Measurements from ENCODE around the gene ROBO1. TPM values are rescaled to one million over a fixed set of nuclear protein-coding genes. Genes with fewer than 3 reads are reported as not detected.

Gene ROBO1
- total RNA-seq, 1 donor from 2014 or later = 19.4 TPM

GRCh38 chr3:79081335-79081734 is 686.5 kb downstream of the ROBO1 start:
- DNase-seq (ENCODE audit: low read depth) = no peak
- no peak overlapping the region for H3K4me3 ChIP-seq (ENCODE audit: low read depth, low read length)
- no peak for TF ChIP-seq CTCF (conservative IDR thresholded peaks at IDR 0.05; ENCODE audit: low read depth, low read length)

GRCh38 chr3:79074558-79074957 is 693.2 kb downstream of the ROBO1 start:
- no peak overlapping the region for H3K4me3 ChIP-seq (ENCODE audit: low read depth, low read length)
- no peak for TF ChIP-seq CTCF (conservative IDR thresholded peaks at IDR 0.05; ENCODE audit: low read depth, low read length)
- DNase-seq (ENCODE audit: low read depth) = no peak

- TF ChIP-seq CTCF (conservative IDR thresholded peaks at IDR 0.05; ENCODE audit: low read depth, low read length) = no peak
- no peak for DNase-seq (ENCODE audit: low read depth)
- H3K4me3 ChIP-seq (ENCODE audit: low read depth, low read length) = no peak overlapping the region
These were observed 700.1 kb downstream of the ROBO1 start for GRCh38 chr3:79067734-79068133.

- H3K4me3 ChIP-seq (ENCODE audit: low read depth, low read length) = no peak overlapping the region
- no peak for TF ChIP-seq CTCF (conservative IDR thresholded peaks at IDR 0.05; ENCODE audit: low read depth, low read length)
- DNase-seq (ENCODE audit: low read depth) = no peak
These were observed 701.3 kb downstream of the ROBO1 start for GRCh38 chr3:79066481-79066880.

- DNase-seq (ENCODE audit: low read depth) = no peak
- H3K4me3 ChIP-seq (ENCODE audit: low read depth, low read length) = no peak overlapping the region
- no peak for TF ChIP-seq CTCF (conservative IDR thresholded peaks at IDR 0.05; ENCODE audit: low read depth, low read length)
These were observed 704.2 kb downstream of the ROBO1 start for GRCh38 chr3:79063624-79064023.

- no peak for TF ChIP-seq CTCF (conservative IDR thresholded peaks at IDR 0.05; ENCODE audit: low read depth, low read length)
These were observed 710.0 kb downstream of the ROBO1 start for GRCh38 chr3:79057756-79058155.

GRCh38 chr3:79056498-79056897 is 711.3 kb downstream of the ROBO1 start:
- no peak for TF ChIP-seq CTCF (conservative IDR thresholded peaks at IDR 0.05; ENCODE audit: low read depth, low read length)
- DNase-seq (ENCODE audit: low read depth) = no peak
- no peak overlapping the region for H3K4me3 ChIP-seq (ENCODE audit: low read depth, low read length)

More at GRCh38 chr3:79057756-79058155, 710.0 kb downstream of the ROBO1 start:
- no peak for DNase-seq (ENCODE audit: low read depth)
- no peak overlapping the region for H3K4me3 ChIP-seq (ENCODE audit: low read depth, low read length)

Measured in epithelial cell of proximal tubule (primary cell).